GM21447 (cell line): Measurements from ENCODE around the gene HNRNPLL.
"Not testable (repeated sequence)": the region's sequence is repeated elsewhere in the genome, so short reads cannot be mapped to it uniquely, and the experiment has no call there.

Source experiments
- ATAC-seq: cut with Tn5 transposase; IDR thresholded peaks from one replicate; pipeline ENCODE4 v1.9.1; 2021; ENCODE audit not compliant: unreplicated experiment

Gene HNRNPLL

DNA sequence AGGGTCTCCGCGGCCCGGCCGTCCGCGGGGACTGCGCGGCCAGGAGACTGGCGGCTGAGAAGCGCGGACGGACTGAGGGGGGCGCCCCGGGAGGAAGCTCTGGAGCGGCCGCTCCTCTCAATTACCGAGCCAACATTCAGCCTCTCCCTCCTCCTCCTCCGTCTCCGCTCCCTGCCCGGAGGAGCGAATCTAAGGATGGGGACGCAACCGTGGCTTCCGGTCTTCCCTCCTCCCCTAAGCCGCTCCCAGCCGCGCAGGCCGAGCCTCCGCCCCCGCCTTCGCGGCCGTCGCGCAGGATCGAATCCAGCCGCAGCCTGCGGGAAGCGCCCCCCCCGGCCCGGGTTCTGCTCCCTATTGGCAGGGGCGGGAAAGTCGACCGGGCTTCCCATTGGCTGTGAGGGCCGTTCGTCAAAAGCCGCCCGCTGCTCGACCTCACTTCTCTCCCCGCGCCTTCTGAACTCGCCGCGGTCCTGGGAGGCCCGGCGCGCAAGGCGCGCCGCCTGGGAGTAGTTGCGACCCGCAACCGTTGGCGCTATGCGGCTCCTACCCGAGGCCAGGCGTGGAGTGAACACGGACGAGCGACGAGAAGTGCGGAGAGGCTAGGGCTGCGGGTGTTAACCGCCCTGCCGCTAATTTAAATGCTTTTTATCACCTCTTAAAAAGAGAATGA lies at the start of gene HNRNPLL:
Gene HNRNPLL (minus strand): TSS at position 197 of the 670 bp plus-strand sequence. CDS start 302 bp downstream, outside the sequence.
- ATAC-seq, result peak; percentile 61

DNA sequence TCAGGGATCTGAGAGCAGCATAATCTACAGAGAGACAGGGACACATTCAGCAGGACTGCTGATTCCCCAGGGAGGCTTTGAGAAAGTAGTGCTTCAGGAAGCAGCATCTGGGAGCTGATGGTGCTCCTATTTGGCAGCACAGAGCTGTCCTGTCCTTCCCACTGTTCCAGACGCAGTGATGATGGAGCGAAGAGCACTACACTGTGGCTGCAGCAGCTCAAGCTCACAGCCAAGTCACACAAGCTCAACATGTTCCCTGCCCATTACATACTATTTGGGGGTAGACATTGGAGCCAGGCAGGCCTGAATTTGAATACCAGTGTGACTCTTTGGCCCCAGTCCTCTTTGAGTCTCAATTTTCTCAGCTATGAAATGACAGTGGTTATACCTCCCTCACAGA lies 48.0 kb upstream of the HNRNPLL start:
- ATAC-seq, result no peak

DNA sequence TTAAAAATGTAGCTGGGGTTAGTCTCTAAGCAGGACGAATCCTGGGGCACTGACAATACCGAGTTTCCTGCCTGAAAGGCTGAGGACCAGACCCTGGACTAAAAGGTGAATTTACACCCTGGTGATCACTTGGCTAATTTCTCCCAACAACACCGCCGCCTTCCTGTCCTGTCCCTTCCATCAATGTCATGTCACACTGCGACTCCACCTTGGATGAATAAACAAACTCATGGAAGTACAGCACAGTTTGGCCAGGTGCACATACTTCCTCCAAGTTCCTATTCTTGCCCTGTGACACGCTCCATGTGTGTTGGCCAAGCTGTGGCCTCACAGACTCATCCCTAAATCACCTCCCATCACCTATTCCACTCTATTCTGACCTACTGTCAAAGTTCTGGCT lies 47.3 kb upstream of the HNRNPLL start:
- ATAC-seq, result no peak

DNA sequence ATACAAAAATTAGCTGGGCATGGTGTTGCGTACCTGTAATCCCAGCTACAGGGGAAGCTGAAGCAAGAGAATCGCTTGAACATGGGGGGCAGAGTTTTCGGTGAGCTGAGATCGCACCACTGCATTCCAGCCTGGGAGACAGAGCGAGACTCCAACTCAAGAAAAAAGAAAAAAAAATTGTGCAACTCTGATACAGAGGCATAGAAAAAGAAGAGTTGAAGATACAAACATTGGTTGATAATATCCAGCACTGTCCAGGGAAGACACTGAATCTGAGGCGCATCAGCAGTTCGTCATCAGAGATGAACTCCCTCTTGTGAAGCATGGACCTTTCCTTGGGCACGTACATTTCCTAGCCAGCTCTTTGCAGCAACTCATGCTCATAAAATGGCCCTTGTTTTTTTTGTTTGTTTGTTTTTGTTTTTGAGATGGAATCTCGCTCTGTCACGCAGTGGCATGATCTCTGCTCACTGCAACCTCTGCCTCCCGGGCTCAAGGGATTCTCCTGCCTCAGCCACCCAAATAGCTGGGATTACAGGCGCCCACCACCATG lies 46.5 kb upstream of the HNRNPLL start:
- no peak for ATAC-seq

DNA sequence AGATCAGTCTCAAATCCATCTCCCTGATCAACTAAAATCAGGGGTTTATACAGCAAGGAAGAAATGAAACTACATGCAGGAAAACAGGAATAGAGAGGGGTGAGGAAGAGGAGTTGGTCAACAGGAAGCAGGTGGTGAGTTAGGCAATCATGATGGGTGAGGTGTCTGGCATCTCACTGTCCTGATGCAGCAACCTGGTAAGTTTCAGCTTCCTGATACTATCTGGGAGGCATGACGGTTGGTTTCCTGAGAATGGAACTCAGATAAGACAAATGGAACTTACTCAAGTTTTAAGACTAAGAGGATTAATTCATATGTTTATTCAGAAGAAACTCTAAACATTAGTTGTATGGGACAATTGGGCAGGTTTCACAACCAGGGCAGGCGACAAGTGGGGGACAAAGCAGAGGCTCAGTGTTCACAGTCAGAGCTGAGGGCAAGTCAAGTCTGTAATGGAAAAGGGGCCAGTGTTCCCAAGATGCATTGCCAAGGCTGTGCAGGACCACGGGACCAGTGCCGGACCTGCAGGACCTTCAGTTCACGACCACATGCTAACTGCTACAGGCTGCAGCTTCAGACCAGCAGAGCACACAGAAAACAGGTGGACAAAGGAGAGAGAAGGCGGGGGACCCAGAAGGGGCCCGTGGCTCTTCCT lies 45.5 kb upstream of the HNRNPLL start:
- no peak for ATAC-seq

DNA sequence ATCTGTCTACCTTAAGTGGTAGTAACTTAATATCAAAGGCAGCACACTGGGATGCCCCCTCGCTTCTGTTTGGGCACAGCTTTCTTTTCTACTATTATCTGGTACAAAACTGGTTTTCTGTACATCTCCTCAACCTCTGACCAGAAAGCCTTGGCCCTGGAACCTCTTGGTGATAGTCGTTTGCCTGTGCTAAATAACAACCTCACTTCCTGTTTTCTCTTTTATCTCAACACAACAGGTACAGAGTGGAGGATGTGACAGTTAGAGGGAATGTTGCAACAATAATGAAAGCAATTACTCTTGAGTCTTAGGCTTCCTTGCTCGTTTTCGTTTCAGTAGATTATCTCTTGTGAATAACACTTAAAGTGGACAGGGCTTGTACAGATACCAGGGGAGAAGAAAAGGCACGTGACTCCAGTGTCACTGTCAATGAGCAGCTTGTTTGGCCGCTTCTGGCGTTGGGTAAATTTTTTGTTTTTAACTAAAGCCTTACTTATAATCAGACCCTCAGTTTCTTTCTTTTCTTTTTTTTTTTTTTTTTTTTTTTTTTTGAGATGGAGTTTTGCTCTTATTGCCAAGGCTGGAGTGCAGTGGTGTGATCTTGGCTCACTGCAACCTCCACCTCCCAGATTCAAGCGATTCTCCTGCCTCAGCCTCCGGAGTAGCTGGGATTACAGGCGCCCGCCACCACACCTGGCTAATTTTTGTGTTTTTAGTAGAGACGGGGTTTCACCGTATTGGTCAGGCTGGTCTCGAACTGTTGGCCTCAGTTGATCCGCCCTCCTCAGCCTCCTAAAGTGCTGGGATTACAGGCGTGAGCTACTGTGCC lies 41.2 kb upstream of the HNRNPLL start:
- ATAC-seq, result not testable (repeated sequence)

DNA sequence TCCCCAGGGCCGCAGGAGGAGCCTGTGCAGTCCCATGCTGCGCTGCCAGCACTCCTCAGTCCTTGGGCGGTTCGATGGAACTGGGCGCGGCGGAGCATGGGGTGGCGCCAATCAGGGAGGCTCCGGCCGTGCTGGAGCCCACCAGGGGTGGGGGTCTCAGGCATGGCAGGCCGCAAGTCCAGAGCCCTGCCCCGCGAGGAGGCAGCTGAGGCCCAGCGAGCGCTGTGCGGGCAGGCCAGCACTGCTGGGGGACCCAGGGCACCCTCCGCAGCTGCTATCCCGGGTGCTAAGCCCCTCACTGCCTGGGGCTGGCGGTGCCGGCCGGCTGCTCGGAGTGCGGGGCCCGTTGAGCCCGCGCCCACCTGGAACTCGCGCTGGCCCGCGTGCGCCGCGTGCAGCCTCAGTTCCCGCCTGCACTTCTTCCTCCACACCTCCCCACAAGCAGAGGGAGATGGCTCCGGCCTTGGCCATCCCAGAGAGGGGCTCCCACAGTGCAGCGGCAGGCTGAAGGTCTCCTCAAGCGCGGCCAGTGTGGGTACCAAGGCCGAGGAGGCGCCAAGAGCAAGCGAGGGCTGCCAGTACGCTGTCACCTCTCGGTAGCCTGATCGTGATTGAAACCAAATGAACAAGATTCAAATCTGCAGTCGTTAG lies 40.4 kb upstream of the HNRNPLL start:
- ATAC-seq, result no peak

DNA sequence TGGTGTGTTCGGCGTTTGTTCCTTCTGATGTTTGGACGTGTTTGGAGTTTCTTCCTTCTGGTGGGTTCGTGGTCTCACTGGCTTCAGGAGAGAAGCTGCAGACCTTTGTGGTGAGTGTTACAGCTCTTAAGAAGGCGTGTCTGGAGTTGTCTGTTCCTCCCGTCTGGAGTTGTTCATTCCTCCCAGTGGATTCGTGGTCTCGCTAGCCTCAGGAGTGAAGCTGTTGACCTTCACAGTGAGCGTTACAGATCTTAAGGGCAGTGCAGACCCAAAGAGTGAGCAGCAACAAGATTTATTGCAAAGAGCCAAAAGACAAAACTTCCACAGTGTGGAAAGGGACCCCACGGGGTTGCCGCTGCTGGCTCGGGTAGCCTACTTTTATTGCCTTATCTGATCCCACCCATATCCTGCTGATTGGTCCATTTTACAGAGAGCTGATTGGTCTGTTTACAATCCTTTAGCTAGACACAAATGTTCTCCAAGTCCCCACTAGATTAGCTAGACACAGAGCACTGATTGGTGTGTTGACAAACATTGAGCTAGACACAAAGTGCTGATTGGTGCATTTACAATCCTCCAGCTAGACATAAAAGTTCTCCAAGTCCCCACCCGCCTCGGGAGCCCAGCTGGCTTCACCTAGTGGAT lies 39.8 kb upstream of the HNRNPLL start:
- not testable (repeated sequence) for ATAC-seq

DNA sequence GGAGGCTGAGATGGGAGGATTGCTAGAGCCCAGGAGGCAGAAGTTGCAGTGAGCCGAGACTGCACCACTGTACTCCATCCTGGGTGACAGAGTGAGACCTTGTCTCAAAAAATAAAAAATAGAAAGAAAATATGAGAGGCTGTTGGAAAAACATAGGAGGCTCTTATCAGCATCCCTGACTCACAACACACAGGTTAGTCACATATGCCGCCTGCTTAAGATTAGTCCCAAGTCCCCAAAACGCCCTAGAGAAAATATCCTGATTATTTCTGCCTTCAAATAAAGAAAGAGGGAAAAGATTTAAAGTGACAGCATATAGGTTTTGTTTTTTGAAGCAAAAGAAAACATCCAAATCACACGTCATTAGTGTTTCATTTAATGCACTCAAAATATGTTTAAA lies 33.3 kb upstream of the HNRNPLL start:
- no peak for ATAC-seq

DNA sequence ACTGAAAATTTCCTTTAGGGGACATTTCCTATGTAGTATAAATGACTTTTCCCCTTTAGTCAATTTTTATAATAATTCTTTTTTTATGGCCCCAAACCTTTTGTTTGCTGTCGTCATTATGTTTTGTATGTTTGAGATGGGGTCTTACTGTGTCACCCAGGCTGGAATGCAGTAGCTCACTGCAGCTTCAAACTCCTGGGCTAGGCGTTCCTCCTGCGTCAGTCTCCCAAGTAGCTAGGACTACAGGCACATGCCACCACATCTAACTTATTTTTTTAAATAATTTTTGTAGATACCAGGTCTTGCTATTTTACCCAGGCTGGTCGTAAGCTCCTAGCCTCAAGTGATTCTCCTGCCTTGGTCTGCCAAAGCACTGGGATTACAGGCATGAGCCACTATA lies 32.4 kb upstream of the HNRNPLL start:
- no peak for ATAC-seq

DNA sequence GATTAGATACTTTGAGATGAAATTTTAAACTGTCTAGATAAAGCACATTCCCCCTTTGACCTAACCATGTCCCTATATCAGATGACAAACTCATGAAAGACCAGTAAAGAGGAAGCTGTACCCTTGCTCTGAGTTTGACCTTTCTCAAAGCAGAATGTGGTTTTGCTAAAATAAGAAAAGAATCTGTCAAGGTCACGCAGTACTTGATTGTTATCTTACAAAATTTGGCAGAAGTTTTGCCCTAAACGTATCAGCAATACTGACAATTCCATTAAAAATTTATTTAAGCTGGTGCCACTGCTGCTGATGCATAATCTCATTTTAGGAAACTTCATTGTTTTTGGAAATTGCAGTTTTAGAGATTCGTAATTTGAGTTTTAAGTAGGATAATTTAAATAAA lies 32.0 kb upstream of the HNRNPLL start:
- ATAC-seq, result peak; percentile 95

DNA sequence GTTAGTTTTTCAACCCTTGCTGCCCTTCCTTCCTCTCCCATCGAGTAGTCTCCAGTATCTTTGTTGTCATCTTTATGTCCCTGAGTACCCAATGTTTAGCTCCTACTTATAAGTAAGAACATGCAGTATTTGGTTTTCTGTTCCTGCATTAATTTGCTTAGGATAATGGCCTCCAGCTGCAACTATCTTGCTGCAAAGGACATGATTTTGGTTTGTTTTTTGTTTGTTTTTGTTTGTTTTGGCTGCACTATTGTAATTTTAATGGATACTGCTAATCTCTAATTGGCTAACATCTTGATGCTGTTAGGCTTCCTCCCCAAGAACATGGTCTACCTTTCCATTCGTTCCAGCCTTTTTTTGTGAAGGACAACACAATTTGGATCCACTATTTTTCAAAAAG lies 31.2 kb upstream of the HNRNPLL start:
- ATAC-seq, result no peak

DNA sequence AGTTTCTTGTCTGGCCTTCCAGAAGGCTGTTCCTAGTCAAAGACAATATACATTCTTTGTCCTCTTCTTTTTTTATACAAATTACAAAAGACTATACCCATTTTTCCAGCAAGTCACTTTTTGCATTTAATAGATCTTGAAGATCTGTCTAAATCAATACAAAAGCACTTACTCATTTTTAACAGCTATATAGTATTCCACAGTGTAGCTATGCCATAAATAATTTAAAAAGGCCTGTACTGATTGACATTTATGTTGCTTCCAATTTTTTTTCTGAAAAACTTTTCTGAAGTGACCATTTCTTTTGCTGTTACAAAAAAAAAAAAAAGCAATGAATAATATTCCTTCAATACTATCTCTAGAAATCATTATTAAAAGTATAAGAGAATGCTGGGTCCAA lies 30.3 kb upstream of the HNRNPLL start:
- no peak for ATAC-seq

DNA sequence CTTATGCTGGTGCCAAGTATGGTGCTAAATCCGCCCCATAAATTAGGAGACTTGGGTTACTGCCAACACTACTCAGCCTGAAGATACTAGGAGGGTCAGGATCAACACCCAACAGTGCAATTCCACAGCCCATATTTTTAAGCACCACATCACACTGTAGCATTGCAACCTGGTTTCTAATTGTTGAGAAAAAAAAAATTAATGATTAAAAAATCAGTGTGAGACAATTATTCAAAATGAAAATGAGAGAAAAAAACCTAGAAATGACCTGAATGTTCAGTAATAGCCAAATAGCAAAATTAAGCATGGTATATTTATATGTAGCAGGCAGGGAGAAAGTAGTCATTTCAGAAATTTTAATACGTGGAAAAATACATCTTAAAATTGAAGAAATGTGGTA lies 29.2 kb upstream of the HNRNPLL start:
- no peak for ATAC-seq

DNA sequence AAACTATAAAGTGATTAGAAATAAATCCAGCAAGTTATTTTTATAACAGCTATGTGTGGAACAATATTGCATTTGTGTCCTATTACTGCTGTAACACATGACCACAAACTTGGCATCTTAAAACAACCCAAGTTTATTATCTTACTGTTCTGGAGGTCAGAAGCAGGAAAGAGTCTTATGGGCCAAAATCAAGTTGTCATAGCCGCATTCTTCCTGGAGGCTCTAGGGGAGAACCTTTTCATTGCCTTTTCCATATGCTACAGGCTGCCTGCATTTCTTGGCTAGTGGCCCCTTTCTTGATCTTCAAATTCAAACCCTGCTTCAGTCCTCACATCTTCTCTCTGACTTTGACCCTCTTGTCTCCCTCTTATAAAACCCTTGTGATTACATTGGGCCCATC lies 27.0 kb upstream of the HNRNPLL start:
- ATAC-seq, result no peak

DNA sequence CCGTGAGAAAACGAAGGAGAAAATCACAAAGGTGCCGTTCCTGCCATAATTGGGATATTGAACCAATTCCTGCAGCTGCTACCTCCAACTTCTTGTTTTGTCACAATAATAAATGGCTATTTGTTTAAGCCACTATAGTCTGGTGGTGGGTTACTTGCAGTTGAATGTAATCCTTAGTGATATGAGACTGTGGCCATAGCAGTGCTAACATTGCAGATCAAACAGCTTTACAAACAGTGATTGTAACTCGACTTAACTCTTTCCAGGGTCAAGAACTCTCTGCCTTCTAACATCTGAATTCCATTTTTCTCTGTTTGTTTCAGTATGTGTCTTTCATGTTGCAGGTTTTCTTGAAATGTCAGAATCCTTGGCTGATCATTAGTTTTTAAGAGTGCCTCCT lies 24.7 kb upstream of the HNRNPLL start:
- no peak for ATAC-seq

DNA sequence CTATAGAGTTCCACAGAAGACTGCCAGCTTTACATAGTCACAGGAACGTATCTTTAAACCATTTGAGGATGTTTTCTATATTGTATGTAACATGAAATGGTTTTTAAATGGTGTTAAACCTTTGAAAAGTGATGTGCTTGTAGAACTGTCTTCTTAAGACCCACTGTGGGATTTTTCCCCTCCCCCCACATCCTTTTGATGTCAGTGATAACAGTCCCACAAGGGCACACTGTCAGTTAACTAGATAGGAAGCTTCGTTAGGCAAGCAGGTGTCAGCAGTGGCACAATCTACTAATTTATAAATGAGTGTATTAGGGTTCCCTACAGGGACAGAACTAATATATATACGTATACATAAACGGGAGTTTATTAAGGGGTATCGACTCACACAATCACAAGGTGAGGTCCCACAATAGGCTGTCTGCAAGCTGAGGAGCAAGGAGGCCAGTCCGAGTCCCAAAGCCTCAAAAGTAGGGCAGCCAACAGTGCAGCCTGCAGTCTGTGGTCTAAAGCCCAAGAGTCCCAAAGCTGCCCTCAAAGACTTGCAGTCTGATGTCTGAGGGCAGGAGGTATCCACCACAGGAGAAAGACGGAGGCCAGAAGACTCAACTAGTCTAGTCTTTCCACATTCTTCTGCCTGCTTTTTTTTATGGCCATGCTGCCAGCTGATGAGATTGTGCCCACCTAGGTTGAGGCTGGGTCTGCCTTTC lies 23.8 kb upstream of the HNRNPLL start:
- no peak for ATAC-seq

DNA sequence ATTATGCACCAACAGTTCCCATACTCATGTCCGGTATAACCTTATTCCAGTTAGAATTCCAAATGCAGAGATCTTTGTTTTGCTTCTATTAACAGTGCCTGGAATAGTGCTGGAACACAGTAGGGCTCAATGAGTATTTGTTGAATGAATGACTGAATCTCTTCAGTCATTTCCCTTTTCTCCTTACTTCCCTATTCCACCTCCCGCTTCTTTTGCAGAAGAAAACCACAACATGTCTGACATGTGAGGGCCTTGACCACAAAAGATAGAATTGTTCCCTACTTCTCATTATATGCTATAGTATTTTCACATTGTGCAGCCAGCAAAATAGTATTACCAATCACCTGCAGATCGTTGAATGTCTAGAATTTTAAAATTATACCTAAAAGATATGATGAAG lies 19.5 kb upstream of the HNRNPLL start:
- ATAC-seq, result no peak

DNA sequence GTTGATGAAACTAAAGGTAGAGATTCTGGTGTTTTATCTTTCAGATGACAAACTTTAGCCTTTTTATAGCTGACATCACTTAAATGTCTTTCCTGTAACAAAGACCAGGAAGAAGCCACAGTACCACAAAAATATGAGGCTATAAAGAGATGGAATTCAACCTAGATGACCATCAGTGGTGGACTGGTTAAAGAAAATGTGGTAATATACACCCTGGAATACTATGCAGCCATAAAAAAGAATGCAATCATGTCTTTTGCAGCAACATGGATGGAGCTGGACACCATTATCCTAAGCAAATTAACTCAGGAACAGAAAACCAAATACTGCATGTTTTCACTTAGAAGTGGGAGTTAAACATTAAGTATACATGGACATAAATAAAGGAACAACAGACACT lies 18.3 kb upstream of the HNRNPLL start:
- ATAC-seq, result no peak
